IMR-90 (cell line): ENCODE measurements around the gene SEBOX. TPM values are rescaled to one million over a fixed set of nuclear protein-coding genes. Genes with fewer than 3 reads are reported as not detected.

Experiments used
- ATAC-seq: fragments of 200-7000 bp; cut with Tn5 transposase; 2 replicates; pipeline ENCODE4 v1.9.1; 2020; ENCODE audit warnings: low read depth, mild to moderate bottlenecking, moderate library complexity
- BruUV-seq: library from RNA; stranded (reverse); fragments of 400-500 nt; replicated peaks from 2 replicates; lab custom pipeline; 2021; lab: Mats Ljungman, UMichigan
- CTCF ChIA-PET: fragments of 300-600 bp; formaldehyde crosslinking; extraction: SDS; loops from one replicate; lab custom pipeline; 2021; ENCODE audit warnings: antibody characterized with exemption; lab: Yijun Ruan, JAX
- POLR2A ChIA-PET: fragments of 300-600 bp; sonication (Branson Sonifier 250); formaldehyde crosslinking; loops from one replicate; lab custom pipeline; 2022; ENCODE audit warnings: antibody characterized with exemption; ENCODE audit not compliant: unreplicated experiment; lab: Charles Lee
- DNase-seq: peaks from one replicate; pipeline ENCODE4 v3.0.0; 2013
- H2AFZ ChIP-seq: replicated peaks from 2 replicates; pipeline ENCODE3; 2013; ENCODE audit warnings: low read length, mild to moderate bottlenecking; ENCODE audit not compliant: poor library complexity
- H2AK5ac ChIP-seq: 2 replicates; pipeline ENCODE4 v1.6.1; 2013; ENCODE audit warnings: low read depth, low read length, inconsistent platforms
- H2AK9ac ChIP-seq: replicated peaks from 2 replicates; pipeline ENCODE3; 2013; ENCODE audit warnings: mild to moderate bottlenecking, low read depth, low read length, moderate library complexity; ENCODE audit not compliant: poor library complexity
- H2BK120ac ChIP-seq: 2 replicates; pipeline ENCODE4 v1.6.1; 2013; ENCODE audit warnings: low read depth, low read length, inconsistent platforms
- H2BK15ac ChIP-seq: 3 replicates; pipeline ENCODE4 v1.6.1; 2013; ENCODE audit warnings: low read depth, low read length, inconsistent platforms
- H2BK20ac ChIP-seq: 2 replicates; pipeline ENCODE4 v1.6.1; 2013; ENCODE audit warnings: low read depth, mild to moderate bottlenecking, inconsistent platforms, low read length, moderate library complexity
- H2BK5ac ChIP-seq: 2 replicates; pipeline ENCODE4 v1.6.1; 2013; ENCODE audit warnings: mild to moderate bottlenecking, low read depth, low read length, inconsistent platforms; ENCODE audit not compliant: poor library complexity, severe bottlenecking
- H3K14ac ChIP-seq: replicated peaks from 2 replicates; pipeline ENCODE4 v1.6.1; 2013; ENCODE audit warnings: low read depth, low read length, inconsistent platforms
- H3K18ac ChIP-seq: 2 replicates; pipeline ENCODE4 v1.6.1; 2013; ENCODE audit warnings: low read depth, low read length, control low read depth
- H3K23ac ChIP-seq: 2 replicates; pipeline ENCODE4 v1.6.1; 2013; ENCODE audit warnings: low read depth, low read length, inconsistent platforms
- H3K27ac ChIP-seq: 2 replicates; pipeline ENCODE4 v1.5.1; 2013; ENCODE audit warnings: mild to moderate bottlenecking, control low read depth, low read length; ENCODE audit not compliant: insufficient read depth
- H3K27me3 ChIP-seq: 2 replicates; pipeline ENCODE4 v1.6.1; 2013; ENCODE audit warnings: low read length; ENCODE audit not compliant: control insufficient read depth, insufficient read depth
- H3K36me3 ChIP-seq: 2 replicates; pipeline ENCODE4 v1.6.1; 2013; ENCODE audit warnings: low read length, mixed read lengths; ENCODE audit not compliant: control insufficient read depth, insufficient read depth
- H3K4ac ChIP-seq: 2 replicates; pipeline ENCODE4 v1.6.1; 2013; ENCODE audit warnings: low read depth, low read length, inconsistent platforms
- H3K4me1 ChIP-seq: 2 replicates; pipeline ENCODE4 v1.6.1; 2013; ENCODE audit warnings: low read length, mixed read lengths; ENCODE audit not compliant: control insufficient read depth, insufficient read depth
- H3K4me2 ChIP-seq: 2 replicates; pipeline ENCODE4 v1.6.1; 2013; ENCODE audit warnings: low read depth, mild to moderate bottlenecking, control low read depth, low read length, moderate library complexity
- H3K4me3 ChIP-seq: 2 replicates; pipeline ENCODE4 v1.5.1; 2013; ENCODE audit warnings: low read depth, mild to moderate bottlenecking, control low read depth, low read length, moderate library complexity; ENCODE audit not compliant: insufficient read depth
- H3K56ac ChIP-seq: 2 replicates; pipeline ENCODE4 v1.6.1; 2013; ENCODE audit warnings: low read length, inconsistent platforms; ENCODE audit not compliant: insufficient read depth; ENCODE audit errors: extremely low read depth
- H3K79me1 ChIP-seq, 2 experiments: 2 replicates each; pipeline ENCODE4 v1.6.1; 2013; ENCODE audit warnings: low read length in 2 of 2, inconsistent platforms in 1 of 2, low read depth in 1 of 2
- H3K9ac ChIP-seq: 2 replicates; pipeline ENCODE4 v1.6.1; 2013; ENCODE audit warnings: low read depth, low read length, control low read depth
- H3K9me1 ChIP-seq: 2 replicates; pipeline ENCODE4 v1.6.1; 2013; ENCODE audit warnings: low read length, inconsistent platforms; ENCODE audit not compliant: insufficient read depth
- H3K9me3 ChIP-seq: 2 replicates; pipeline ENCODE4 v1.6.1; 2013; ENCODE audit warnings: low read length; ENCODE audit not compliant: control insufficient read depth, insufficient read depth
- H4K20me1 ChIP-seq: 2 replicates; pipeline ENCODE4 v1.6.1; 2013; ENCODE audit warnings: low read length, inconsistent platforms; ENCODE audit not compliant: insufficient read depth
- H4K5ac ChIP-seq: 2 replicates; pipeline ENCODE4 v1.6.1; 2013; ENCODE audit warnings: mild to moderate bottlenecking, low read depth, low read length, control low read depth
- H4K8ac ChIP-seq, 2 experiments: 2 replicates each; pipeline ENCODE4 v1.6.1; 2013; ENCODE audit warnings: low read depth in 2 of 2, low read length in 2 of 2, control low read depth in 1 of 2, inconsistent platforms in 1 of 2
- H4K91ac ChIP-seq: 2 replicates; pipeline ENCODE4 v1.6.1; 2013; ENCODE audit warnings: low read depth, low read length, inconsistent platforms; ENCODE audit not compliant: insufficient read depth
- BHLHE40 ChIP-seq: fragments of 150-350 bp; IDR thresholded peaks from 2 replicates; pipeline ENCODE4 v1.6.1; 2016; ENCODE audit warnings: mild to moderate bottlenecking, low read depth, low read length
- CEBPB ChIP-seq: IDR thresholded peaks from 2 replicates; pipeline ENCODE4 v1.6.1; 2012; ENCODE audit warnings: low read depth, low read length, improper control_type of control experiment
- CHD1 ChIP-seq: IDR thresholded peaks from 2 replicates; pipeline ENCODE4 v1.6.1; 2012; ENCODE audit warnings: low read depth, low read length, improper control_type of control experiment
- FOS ChIP-seq: fragments of 150-350 bp; IDR thresholded peaks from 2 replicates; pipeline ENCODE4 v1.6.1; 2016; ENCODE audit warnings: low read depth, low read length
- MAFK ChIP-seq: IDR thresholded peaks from 2 replicates; pipeline ENCODE4 v1.6.1; 2012; ENCODE audit warnings: low read depth, low read length, improper control_type of control experiment
- MAZ ChIP-seq: IDR thresholded peaks from 2 replicates; pipeline ENCODE4 v1.6.1; 2012; ENCODE audit warnings: low read depth, mild to moderate bottlenecking, low read length, improper control_type of control experiment, moderate library complexity, borderline replicate concordance
- MXI1 ChIP-seq: IDR thresholded peaks from 2 replicates; pipeline ENCODE4 v1.6.1; 2012; ENCODE audit warnings: low read depth, mild to moderate bottlenecking, low read length, moderate library complexity, borderline replicate concordance
- NFE2L2 ChIP-seq: fragments of 150-350 bp; IDR thresholded peaks from 2 replicates; pipeline ENCODE4 v1.6.1; 2016; ENCODE audit warnings: low read depth, mild to moderate bottlenecking, low read length
- POLR2A ChIP-seq: IDR thresholded peaks from 2 replicates; pipeline ENCODE4 v1.6.1; 2012; ENCODE audit warnings: mild to moderate bottlenecking, low read depth, low read length
- RAD21 ChIP-seq: IDR thresholded peaks from 2 replicates; pipeline ENCODE4 v1.6.1; 2012; ENCODE audit warnings: low read length, improper control_type of control experiment
- RCOR1 ChIP-seq: IDR thresholded peaks from 2 replicates; pipeline ENCODE4 v1.6.1; 2012; ENCODE audit warnings: mild to moderate bottlenecking, low read length, improper control_type of control experiment; ENCODE audit not compliant: insufficient replicate concordance
- RFX5 ChIP-seq: IDR thresholded peaks from 2 replicates; pipeline ENCODE4 v1.8.0; 2012; ENCODE audit warnings: low read depth, mild to moderate bottlenecking, low read length, moderate library complexity
- SMC3 ChIP-seq: fragments of 150-350 bp; IDR thresholded peaks from 2 replicates; pipeline ENCODE4 v1.6.1; 2016; ENCODE audit warnings: low read depth, mild to moderate bottlenecking, antibody characterized with exemption, low read length, moderate library complexity
- WGBS, 2 experiments: methylation state at CpG; one replicate each; pipeline versions ENCODE4 v1.1.5 to v1.1.7; 2013; ENCODE audit warnings: missing lambda C conversion rate in 2 of 2; ENCODE audit not compliant: insufficient read length in 1 of 2; ENCODE audit errors: extremely low coverage in 2 of 2; 5-methylcytosine and 5-hydroxymethylcytosine counted together
- dilution Hi-C: fragments of 300-500 bp; cut with HindIII; formaldehyde crosslinking; loops from one replicate; pipeline ENCODE4 v1.14.3; 2018; ENCODE audit warnings: low sequenced_read_pairs; ENCODE audit not compliant: unreplicated experiment
- in situ Hi-C: fragments of 300-500 bp; cut with MboI; formaldehyde crosslinking; loops from 3 replicates; pipeline ENCODE4 v1.14.3; 2019; ENCODE audit warnings: low sequenced_read_pairs, inconsistent platforms, mixed read lengths
- intact Hi-C: fragments of 100-400 bp; cut with micrococcal nuclease; formaldehyde crosslinking; loops from 2 replicates; pipeline ENCODE4 v1.10.0; 2022
- polyA plus RNA-seq, 3 experiments: library from polyadenylated mRNA; depleted of rRNA; stranded (reverse); fragments of >200 nt; gene quantifications; 2 replicates each; pipeline ENCODE4 v1.2.3, GENCODE V29; 2012; ENCODE audit warnings: low replicate concordance in 1 of 3
- total RNA-seq: library from RNA; depleted of rRNA; stranded (reverse); fragments of >200 nt; gene quantifications from 2 replicates; pipeline ENCODE4 v1.2.3, GENCODE V29; 2012
- TF ChIP-seq, protein P1 (sequence below): conservative IDR thresholded peaks from 2 replicates; pipeline ENCODE4 v1.5.1; 2012; ENCODE audit warnings: mild to moderate bottlenecking, low read depth, low read length, improper control_type of control experiment
- TF ChIP-seq, protein P2 (sequence below): fragments of 150-350 bp; IDR thresholded peaks from 2 replicates; pipeline ENCODE4 v1.6.1; 2017; ENCODE audit warnings: mild to moderate bottlenecking, antibody characterized with exemption, low read length, low read depth
- TF ChIP-seq, protein P3 (sequence below): fragments of 150-350 bp; IDR thresholded peaks from 2 replicates; pipeline ENCODE4 v1.6.1; 2016; ENCODE audit warnings: low read depth, mild to moderate bottlenecking, low read length, moderate library complexity, borderline replicate concordance

Gene SEBOX
- total and polyA plus RNA-seq, 2 of the 4 experiments (the other 2 are of a cell fraction) = not detected

DNA sequence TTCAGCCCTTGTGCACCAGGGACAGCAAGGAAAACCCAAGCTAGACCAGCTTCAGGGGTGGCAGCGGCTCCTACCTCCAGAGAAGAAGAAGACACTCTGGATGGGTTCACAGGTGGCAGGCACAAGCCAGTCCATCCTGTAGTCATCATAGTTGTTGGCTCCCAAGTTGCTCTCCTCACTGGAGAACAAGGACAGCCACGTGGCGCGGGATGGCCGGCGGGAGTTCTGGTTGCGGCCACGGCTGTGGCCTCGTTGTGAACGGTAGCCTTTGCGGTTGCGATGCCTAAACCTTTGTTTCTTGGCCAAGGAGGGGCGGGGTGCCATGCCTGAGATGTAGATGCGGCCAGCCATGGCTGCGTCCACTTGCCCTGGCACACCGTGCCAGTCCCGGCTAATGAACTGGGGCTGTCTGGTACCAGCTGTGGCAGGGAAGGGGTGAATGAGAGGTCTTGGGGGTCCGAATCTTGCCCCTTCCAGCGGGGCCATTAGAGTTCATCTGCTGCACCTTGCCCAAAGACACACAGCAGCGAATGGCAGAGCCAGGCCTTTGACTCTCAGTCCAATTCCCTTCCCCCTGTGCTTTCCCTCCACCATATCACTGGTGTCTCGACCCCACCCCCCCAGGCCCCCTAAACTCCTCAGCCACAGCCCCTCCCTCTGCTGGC lies 2.8 kb upstream of the SEBOX start:
- 88% methylated on average over 12 of the region's 21 CpGs; no CpG with 5 or more reads in 1 of the 2 experiments for WGBS, 2 experiments
- Histone ChIP-seq H3K14ac (no peak overlapping the region), H3K4me2 (no peak overlapping the region), H3K56ac (no peak overlapping the region), H2BK5ac (no peak overlapping the region), H2AK5ac (no peak overlapping the region), H3K18ac (no peak overlapping the region), H3K9me1 (peaks cover 17% of the 10 kb centered on the region), H2AK9ac (no peak overlapping the region), H3K27ac (no peak overlapping the region), H3K9me3 (no peaks in the 10 kb centered on the region), H3K9ac (no peak overlapping the region), H2AFZ (no peak overlapping the region), H3K27me3 (no peaks in the 10 kb centered on the region), H2BK20ac (no peak overlapping the region), H3K36me3 (peaks cover 6% of the 10 kb centered on the region), H3K23ac (no peak overlapping the region), H4K20me1 (peaks cover 8% of the 10 kb centered on the region), H3K4me3 (no peak overlapping the region), H2BK15ac (no peak overlapping the region), H4K5ac (no peak overlapping the region), H4K91ac (no peak overlapping the region), H2BK120ac (no peak overlapping the region), H3K79me1 (peaks cover 5% of the 10 kb centered on the region in 2 experiments; a peak in 3 of 4 replicates), H4K8ac (no peak overlapping the region), H3K4ac (no peak overlapping the region), H3K4me1 (peaks cover 11% of the 10 kb centered on the region; the same call in 1 of the 2 replicates)
- TF ChIP-seq FOS (no peak), MAFK (no peak), MXI1 (no peak), CHD1 (no peak), NFE2L2 (no peak), SMC3 (no peak), CEBPB (no peak), MAZ (no peak), RFX5 (no peak), RCOR1 (no peak), POLR2A (no peak), BHLHE40 (no peak), RAD21 (no peak)
- TF ChIP-seq, protein P1, sequence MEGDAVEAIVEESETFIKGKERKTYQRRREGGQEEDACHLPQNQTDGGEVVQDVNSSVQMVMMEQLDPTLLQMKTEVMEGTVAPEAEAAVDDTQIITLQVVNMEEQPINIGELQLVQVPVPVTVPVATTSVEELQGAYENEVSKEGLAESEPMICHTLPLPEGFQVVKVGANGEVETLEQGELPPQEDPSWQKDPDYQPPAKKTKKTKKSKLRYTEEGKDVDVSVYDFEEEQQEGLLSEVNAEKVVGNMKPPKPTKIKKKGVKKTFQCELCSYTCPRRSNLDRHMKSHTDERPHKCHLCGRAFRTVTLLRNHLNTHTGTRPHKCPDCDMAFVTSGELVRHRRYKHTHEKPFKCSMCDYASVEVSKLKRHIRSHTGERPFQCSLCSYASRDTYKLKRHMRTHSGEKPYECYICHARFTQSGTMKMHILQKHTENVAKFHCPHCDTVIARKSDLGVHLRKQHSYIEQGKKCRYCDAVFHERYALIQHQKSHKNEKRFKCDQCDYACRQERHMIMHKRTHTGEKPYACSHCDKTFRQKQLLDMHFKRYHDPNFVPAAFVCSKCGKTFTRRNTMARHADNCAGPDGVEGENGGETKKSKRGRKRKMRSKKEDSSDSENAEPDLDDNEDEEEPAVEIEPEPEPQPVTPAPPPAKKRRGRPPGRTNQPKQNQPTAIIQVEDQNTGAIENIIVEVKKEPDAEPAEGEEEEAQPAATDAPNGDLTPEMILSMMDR = no peak
- TF ChIP-seq, protein P2, sequence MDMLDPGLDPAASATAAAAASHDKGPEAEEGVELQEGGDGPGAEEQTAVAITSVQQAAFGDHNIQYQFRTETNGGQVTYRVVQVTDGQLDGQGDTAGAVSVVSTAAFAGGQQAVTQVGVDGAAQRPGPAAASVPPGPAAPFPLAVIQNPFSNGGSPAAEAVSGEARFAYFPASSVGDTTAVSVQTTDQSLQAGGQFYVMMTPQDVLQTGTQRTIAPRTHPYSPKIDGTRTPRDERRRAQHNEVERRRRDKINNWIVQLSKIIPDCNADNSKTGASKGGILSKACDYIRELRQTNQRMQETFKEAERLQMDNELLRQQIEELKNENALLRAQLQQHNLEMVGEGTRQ = no peak
- TF ChIP-seq, protein P3, sequence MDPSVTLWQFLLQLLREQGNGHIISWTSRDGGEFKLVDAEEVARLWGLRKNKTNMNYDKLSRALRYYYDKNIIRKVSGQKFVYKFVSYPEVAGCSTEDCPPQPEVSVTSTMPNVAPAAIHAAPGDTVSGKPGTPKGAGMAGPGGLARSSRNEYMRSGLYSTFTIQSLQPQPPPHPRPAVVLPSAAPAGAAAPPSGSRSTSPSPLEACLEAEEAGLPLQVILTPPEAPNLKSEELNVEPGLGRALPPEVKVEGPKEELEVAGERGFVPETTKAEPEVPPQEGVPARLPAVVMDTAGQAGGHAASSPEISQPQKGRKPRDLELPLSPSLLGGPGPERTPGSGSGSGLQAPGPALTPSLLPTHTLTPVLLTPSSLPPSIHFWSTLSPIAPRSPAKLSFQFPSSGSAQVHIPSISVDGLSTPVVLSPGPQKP = no peak
- BruUV-seq = no TSS peak
- no peak for ATAC-seq
- in situ Hi-C loops (no loop called here), dilution Hi-C loops (no loop called here), intact Hi-C loops (no loop called here)
- CTCF ChIA-PET = no interaction called here
- POLR2A ChIA-PET = no interaction called here
- no peak for DNase-seq
